Activated CD4-positive, alpha-beta memory T cell treated with anti-CD3 and anti-CD28 coated beads for 36 hours (primary cell): Measurements from ENCODE around the gene MAP6D1. TPM values are rescaled to one million over a fixed set of nuclear protein-coding genes. Genes with fewer than 3 reads are reported as not detected.

ENCODE experiments used
- CTCF ChIA-PET: fragments of 350-600 bp; sonication (Branson Sonifier 250); formaldehyde crosslinking; loops from one replicate; lab custom pipeline; 2021; ENCODE audit warnings: antibody characterized with exemption, inconsistent platforms; lab: Charles Lee
- POLR2A ChIA-PET: fragments of 350-600 bp; sonication (Branson Sonifier 250); formaldehyde crosslinking; loops from one replicate; lab custom pipeline; 2021; ENCODE audit warnings: antibody characterized with exemption; lab: Charles Lee
- DNase-seq: peaks from one replicate; pipeline ENCODE4 v3.0.0-alpha.2; 2020
- H3K27ac Mint-ChIP-seq: one replicate; pipeline ENCODE4 v1.8.0; 2021; ENCODE audit warnings: mixed read lengths
- H3K27me3 Mint-ChIP-seq: one replicate; pipeline ENCODE4 v1.8.0; 2021; ENCODE audit warnings: mixed read lengths
- H3K36me3 Mint-ChIP-seq: one replicate; pipeline ENCODE4 v1.8.0; 2021; ENCODE audit warnings: mixed read lengths
- H3K4me1 Mint-ChIP-seq: one replicate; pipeline ENCODE4 v1.8.0; 2021; ENCODE audit warnings: low read depth, mixed read lengths
- H3K4me3 Mint-ChIP-seq: one replicate; pipeline ENCODE4 v1.8.0; 2021; ENCODE audit warnings: mild to moderate bottlenecking, mixed read lengths
- H3K9me3 Mint-ChIP-seq: one replicate; pipeline ENCODE4 v1.8.0; 2021; ENCODE audit warnings: mixed read lengths
- intact Hi-C: fragments of 100-400 bp; cut with micrococcal nuclease; formaldehyde crosslinking; loops from one replicate; pipeline ENCODE4 v1.15.1; 2023
- total RNA-seq, 2 experiments: library from RNA; stranded (reverse); gene quantifications; one replicate each; pipeline ENCODE4 v1.2.3, GENCODE V29; 2021

Gene MAP6D1
- total RNA-seq, 2 experiments from 2014 or later: 0.70 to 1.00 TPM

GRCh38 chr3:183822631-183823030 lies 2.7 kb downstream of the MAP6D1 start:
- Mint-ChIP-seq H3K4me3 (no peak overlapping the region), H3K27me3 (peaks cover 4% of the 10 kb centered on the region), H3K36me3 (peaks cover 2% of the 10 kb centered on the region), H3K4me1 (peaks cover 12% of the 10 kb centered on the region), H3K27ac (no peak overlapping the region), H3K9me3 (no peaks in the 10 kb centered on the region)
- ChIA-PET POLR2A (interaction anchor here (0.5 to 0.8 kb wide), 2 partner anchors 17 to 116 kb away, joined by 3 read pairs; no protein-coding TSS in a partner anchor), CTCF (no interaction called here)
- intact Hi-C loops: no loop called here
- no peak for DNase-seq

- H3K36me3 Mint-ChIP-seq: peaks cover 3% of the 10 kb centered on the region
- CTCF ChIA-PET: no interaction called here
Measured at GRCh38 chr3:183819831-183820230, 5.5 kb downstream of the MAP6D1 start.

GRCh38 chr3:183818706-183819624 lies 6.4 kb downstream of the MAP6D1 start:
- Mint-ChIP-seq H3K4me3 (no peak overlapping the region), H3K36me3 (peaks cover 3% of the 10 kb centered on the region), H3K27me3 (no peaks in the 10 kb centered on the region), H3K27ac (no peak overlapping the region), H3K4me1 (peaks cover 15% of the 10 kb centered on the region), H3K9me3 (no peaks in the 10 kb centered on the region)
- POLR2A ChIA-PET: no interaction called here
- no peak for DNase-seq
- CTCF ChIA-PET: no interaction called here
- intact Hi-C loops: no loop called here

More at GRCh38 chr3:183819831-183820230, 5.5 kb downstream of the MAP6D1 start:
- intact Hi-C loops: no loop called here
- H3K27me3 Mint-ChIP-seq: peaks cover 4% of the 10 kb centered on the region
- no peak overlapping the region for H3K27ac Mint-ChIP-seq
- POLR2A ChIA-PET: no interaction called here
- peaks cover 19% of the 10 kb centered on the region for H3K4me1 Mint-ChIP-seq
- no peaks in the 10 kb centered on the region for H3K9me3 Mint-ChIP-seq
- no peak overlapping the region for H3K4me3 Mint-ChIP-seq
- no peak for DNase-seq

DNA sequence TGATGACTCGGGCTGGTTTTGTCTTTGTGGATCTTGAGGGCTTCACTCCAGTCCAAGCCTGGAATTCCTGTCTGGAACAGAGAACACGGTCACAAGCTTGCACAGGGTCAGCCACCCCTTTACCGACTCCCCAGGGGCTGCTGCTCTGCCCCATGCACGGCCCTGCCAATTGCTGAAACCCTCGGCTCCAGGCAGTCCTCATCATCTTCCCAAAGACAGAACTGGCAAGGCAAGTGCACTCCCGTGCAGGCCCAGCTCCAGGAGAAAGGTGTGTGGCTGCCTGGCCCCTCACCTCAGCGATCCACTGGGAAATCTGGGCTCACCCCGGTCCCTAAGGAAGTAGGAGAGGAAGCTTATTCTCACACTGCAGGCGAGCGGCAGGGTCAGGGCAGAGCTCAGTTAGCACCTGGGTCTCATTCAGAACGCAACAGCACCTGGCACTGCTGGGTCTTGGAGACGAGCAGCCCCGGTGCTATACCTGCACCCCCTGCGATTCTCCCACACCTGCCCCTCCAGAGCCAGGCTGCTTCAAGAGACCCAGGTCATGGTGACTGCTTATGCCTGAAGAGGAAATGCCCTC lies 7.2 kb downstream of the MAP6D1 start:
- no peaks in the 10 kb centered on the region for H3K9me3 Mint-ChIP-seq
- DNase-seq: no peak
- no peak overlapping the region for H3K27ac Mint-ChIP-seq

GRCh38 chr3:183817639-183818038 lies 7.7 kb downstream of the MAP6D1 start:
- peaks cover 3% of the 10 kb centered on the region for H3K36me3 Mint-ChIP-seq
- DNase-seq: no peak
- POLR2A ChIA-PET: no interaction called here
- H3K27me3 Mint-ChIP-seq: no peaks in the 10 kb centered on the region
- no peaks in the 10 kb centered on the region for H3K9me3 Mint-ChIP-seq
- H3K27ac Mint-ChIP-seq: no peak overlapping the region
- H3K4me1 Mint-ChIP-seq: peaks cover 11% of the 10 kb centered on the region
- intact Hi-C loops: no loop called here
- CTCF ChIA-PET: no interaction called here
- H3K4me3 Mint-ChIP-seq: no peak overlapping the region

More for the DNA sequence above, 7.2 kb downstream of the MAP6D1 start:
- H3K4me3 Mint-ChIP-seq: no peak overlapping the region
- H3K36me3 Mint-ChIP-seq: peaks cover 3% of the 10 kb centered on the region
- H3K4me1 Mint-ChIP-seq: peaks cover 11% of the 10 kb centered on the region
- H3K27me3 Mint-ChIP-seq: no peaks in the 10 kb centered on the region
- POLR2A ChIA-PET: no interaction called here
- intact Hi-C loops: no loop called here
- CTCF ChIA-PET: no interaction called here

- Mint-ChIP-seq H3K36me3 (peaks cover 3% of the 10 kb centered on the region), H3K4me1 (peaks cover 11% of the 10 kb centered on the region), H3K27ac (no peak overlapping the region), H3K9me3 (no peaks in the 10 kb centered on the region), H3K4me3 (no peak overlapping the region), H3K27me3 (no peaks in the 10 kb centered on the region)
- POLR2A ChIA-PET: interaction anchor here (0.8 kb wide), 1 partner anchor 10 kb away, joined by 3 read pairs; no protein-coding TSS in a partner anchor
- intact Hi-C loops: no loop called here
- CTCF ChIA-PET: interaction anchor here (0.7 to 1.6 kb wide), 2 partner anchors 8 to 50 kb away, joined by 3 read pairs; no protein-coding TSS in a partner anchor
- DNase-seq: no peak
Measured at GRCh38 chr3:183816681-183817510, 8.5 kb downstream of the MAP6D1 start.

- Mint-ChIP-seq H3K27ac (no peak overlapping the region), H3K4me1 (peaks cover 11% of the 10 kb centered on the region), H3K36me3 (peaks cover 10% of the 10 kb centered on the region), H3K4me3 (no peak overlapping the region), H3K9me3 (no peaks in the 10 kb centered on the region), H3K27me3 (no peaks in the 10 kb centered on the region)
- DNase-seq: no peak
- intact Hi-C loops: no loop called here
- POLR2A ChIA-PET: interaction anchor here (0.8 kb wide), 1 partner anchor 11 kb away, joined by 3 read pairs; no protein-coding TSS in a partner anchor
- CTCF ChIA-PET: interaction anchor here (0.7 to 1.6 kb wide), 4 partner anchors 9 to 68 kb away, joined by 3 to 4 read pairs (median 3); partner anchors contain the start of gene PARL
Measured at GRCh38 chr3:183815951-183816475, 9.4 kb downstream of the MAP6D1 start.

DNA sequence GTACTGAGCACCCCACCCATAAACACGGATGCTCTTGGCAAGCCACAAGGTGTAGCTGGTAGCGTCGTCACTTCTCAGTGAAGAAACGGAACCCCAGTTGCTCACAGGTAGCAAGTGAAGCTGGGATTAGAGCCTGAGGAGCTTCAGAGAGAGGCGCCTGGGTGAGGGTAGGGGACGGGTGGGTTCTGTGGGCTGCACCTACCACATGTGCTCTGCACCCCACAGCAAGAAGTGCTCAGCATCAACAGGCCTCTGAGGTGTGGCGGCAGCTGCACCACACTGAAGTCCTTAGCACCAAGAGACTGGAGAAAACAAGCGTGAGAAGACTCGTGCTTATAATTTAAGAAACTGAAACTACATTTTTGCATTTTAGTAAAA lies 9.8 kb downstream of the MAP6D1 start:
- ChIA-PET POLR2A (interaction anchor here (0.8 kb wide), 1 partner anchor 12 kb away, joined by 3 read pairs; no protein-coding TSS in a partner anchor), CTCF (interaction anchor here (1.0 to 1.6 kb wide), 3 partner anchors 9 to 69 kb away, joined by 3 to 4 read pairs (median 3); partner anchors contain the start of gene PARL)
- intact Hi-C loops: no loop called here
- Mint-ChIP-seq H3K9me3 (no peaks in the 10 kb centered on the region), H3K4me3 (no peak overlapping the region), H3K27me3 (no peaks in the 10 kb centered on the region), H3K36me3 (peaks cover 13% of the 10 kb centered on the region), H3K27ac (no peak overlapping the region), H3K4me1 (peaks cover 11% of the 10 kb centered on the region)
- DNase-seq: no peak

GRCh38 chr3:183814240-183814639 lies 11.1 kb downstream of the MAP6D1 start:
- H3K27me3 Mint-ChIP-seq: no peaks in the 10 kb centered on the region
- intact Hi-C loops: no loop called here
- CTCF ChIA-PET: interaction anchor here (0.6 kb wide), 1 partner anchor 359 kb away, joined by 3 read pairs; no protein-coding TSS in a partner anchor
- H3K4me3 Mint-ChIP-seq: no peak overlapping the region
- no peak overlapping the region for H3K27ac Mint-ChIP-seq
- H3K9me3 Mint-ChIP-seq: no peaks in the 10 kb centered on the region
- no peak for DNase-seq
- POLR2A ChIA-PET: no interaction called here
- H3K4me1 Mint-ChIP-seq: peaks cover 11% of the 10 kb centered on the region
- H3K36me3 Mint-ChIP-seq: peaks cover 17% of the 10 kb centered on the region

GRCh38 chr3:183812761-183813445 lies 12.5 kb downstream of the MAP6D1 start:
- ChIA-PET POLR2A (no interaction called here), CTCF (interaction anchor here (0.7 kb wide), 1 partner anchor 452 kb away, joined by 4 read pairs; no protein-coding TSS in a partner anchor)
- Mint-ChIP-seq H3K27ac (peak overlapping the region; percentile 29), H3K4me1 (peaks cover 11% of the 10 kb centered on the region), H3K36me3 (peaks cover 25% of the 10 kb centered on the region), H3K9me3 (no peaks in the 10 kb centered on the region), H3K27me3 (no peaks in the 10 kb centered on the region), H3K4me3 (no peak overlapping the region)
- no peak for DNase-seq
- intact Hi-C loops: no loop called here

- H3K27me3 Mint-ChIP-seq: no peaks in the 10 kb centered on the region
- H3K27ac Mint-ChIP-seq: no peak overlapping the region
- no peaks in the 10 kb centered on the region for H3K9me3 Mint-ChIP-seq
- POLR2A ChIA-PET: no interaction called here
- no peak for DNase-seq
- peaks cover 11% of the 10 kb centered on the region for H3K4me1 Mint-ChIP-seq
- intact Hi-C loops: no loop called here
- CTCF ChIA-PET: no interaction called here
- H3K4me3 Mint-ChIP-seq: no peak overlapping the region
- peaks cover 34% of the 10 kb centered on the region for H3K36me3 Mint-ChIP-seq
Measured at GRCh38 chr3:183811638-183812037, 13.7 kb downstream of the MAP6D1 start.
